H9 (cell line): ENCODE results near the gene CFAP57. TPM values are rescaled to one million over a fixed set of nuclear protein-coding genes. Genes with fewer than 3 reads are reported as not detected.

Experiments used
- DNase-seq: peaks from one replicate; pipeline ENCODE4 v3.0.0-alpha.2; 2017
- H2AFZ ChIP-seq: one replicate; pipeline ENCODE4 v1.6.1; 2013; ENCODE audit warnings: mild to moderate bottlenecking, low read length, control low read depth, moderate library complexity
- H2AK5ac ChIP-seq: 2 replicates; pipeline ENCODE4 v1.6.1; 2013; ENCODE audit warnings: low read length, control low read depth, mixed read lengths; ENCODE audit not compliant: insufficient read length
- H2BK120ac ChIP-seq: one replicate; pipeline ENCODE4 v1.6.1; 2013; ENCODE audit warnings: low read depth, mild to moderate bottlenecking, low read length, control low read depth, inconsistent platforms; ENCODE audit not compliant: poor library complexity, severe bottlenecking
- H2BK12ac ChIP-seq: 2 replicates; pipeline ENCODE4 v1.6.1; 2013; ENCODE audit warnings: low read length, control low read depth, mixed read lengths, low read depth; ENCODE audit not compliant: insufficient read length
- H2BK15ac ChIP-seq: 2 replicates; pipeline ENCODE4 v1.6.1; 2013; ENCODE audit warnings: low read depth, low read length, control low read depth
- H2BK20ac ChIP-seq: one replicate; pipeline ENCODE4 v1.6.1; 2013; ENCODE audit warnings: low read depth, mild to moderate bottlenecking, low read length, control low read depth, inconsistent platforms; ENCODE audit not compliant: poor library complexity, severe bottlenecking
- H2BK5ac ChIP-seq: 2 replicates; pipeline ENCODE4 v1.6.1; 2013; ENCODE audit warnings: low read length, control low read depth, mixed read lengths; ENCODE audit not compliant: insufficient read length
- H3K14ac ChIP-seq: 2 replicates; pipeline ENCODE4 v1.6.1; 2013; ENCODE audit warnings: low read length, control low read depth; ENCODE audit not compliant: insufficient read depth
- H3K18ac ChIP-seq: 2 replicates; pipeline ENCODE4 v1.6.1; 2013; ENCODE audit warnings: low read depth, mild to moderate bottlenecking, mixed read lengths, low read length, control low read depth; ENCODE audit not compliant: insufficient read length
- H3K23ac ChIP-seq: 2 replicates; pipeline ENCODE4 v1.6.1; 2013; ENCODE audit warnings: low read length, control low read depth, mixed read lengths, low read depth; ENCODE audit not compliant: insufficient read length
- H3K23me2 ChIP-seq: 2 replicates; pipeline ENCODE4 v1.6.1; 2013; ENCODE audit warnings: low read depth, mild to moderate bottlenecking, mixed read lengths, low read length, control low read depth; ENCODE audit not compliant: insufficient read length, poor library complexity, severe bottlenecking
- H3K27ac ChIP-seq: 2 replicates; pipeline ENCODE4 v1.5.1; 2013; ENCODE audit warnings: low read length, control low read depth, mixed read lengths, low read depth; ENCODE audit not compliant: insufficient read length
- H3K27me3 ChIP-seq: 2 replicates; pipeline ENCODE4 v1.6.1; 2013; ENCODE audit warnings: low read length, control low read depth, inconsistent platforms; ENCODE audit not compliant: insufficient read depth
- H3K4ac ChIP-seq: 2 replicates; pipeline ENCODE4 v1.6.1; 2013; ENCODE audit warnings: low read depth, mild to moderate bottlenecking, control low read depth, inconsistent platforms, low read length, moderate library complexity
- H3K4me1 ChIP-seq: 2 replicates; pipeline ENCODE4 v1.6.1; 2013; ENCODE audit warnings: low read length, control low read depth, inconsistent platforms; ENCODE audit not compliant: insufficient read depth
- H3K4me2 ChIP-seq: 2 replicates; pipeline ENCODE4 v1.6.1; 2013; ENCODE audit warnings: low read length, control low read depth, mixed read lengths; ENCODE audit not compliant: insufficient read length, insufficient read depth
- H3K56ac ChIP-seq: 2 replicates; pipeline ENCODE4 v1.6.1; 2013; ENCODE audit warnings: low read depth, mild to moderate bottlenecking, mixed read lengths, low read length, control low read depth; ENCODE audit not compliant: insufficient read length
- H3K79me1 ChIP-seq: 2 replicates; pipeline ENCODE4 v1.6.1; 2013; ENCODE audit warnings: low read depth, mild to moderate bottlenecking, moderate library complexity, low read length, control low read depth, inconsistent platforms; ENCODE audit not compliant: insufficient read depth, poor library complexity, severe bottlenecking
- H3K79me2 ChIP-seq: 2 replicates; pipeline ENCODE4 v1.6.1; 2013; ENCODE audit warnings: low read length, control low read depth, inconsistent platforms; ENCODE audit not compliant: insufficient read depth
- H3K9ac ChIP-seq: 2 replicates; pipeline ENCODE4 v1.6.1; 2013; ENCODE audit warnings: low read length, control low read depth, mixed read lengths; ENCODE audit not compliant: insufficient read length; ENCODE audit errors: extremely low read depth
- H3K9me3 ChIP-seq: one replicate; pipeline ENCODE4 v1.6.1; 2013; ENCODE audit warnings: low read depth, low read length, inconsistent platforms; ENCODE audit not compliant: control insufficient read depth
- H3T11ph ChIP-seq: one replicate; pipeline ENCODE4 v1.6.1; 2013; ENCODE audit warnings: mild to moderate bottlenecking, low read length, control low read depth, inconsistent platforms
- H4K20me1 ChIP-seq: one replicate; pipeline ENCODE4 v1.6.1; 2013; ENCODE audit not compliant: control insufficient read depth, insufficient read length, insufficient read depth
- H4K5ac ChIP-seq: 2 replicates; pipeline ENCODE4 v1.6.1; 2013; ENCODE audit warnings: low read depth, mild to moderate bottlenecking, mixed read lengths, low read length, control low read depth; ENCODE audit not compliant: insufficient read length
- H4K8ac ChIP-seq: replicated peaks from 2 replicates; pipeline ENCODE4 v1.6.1; 2013; ENCODE audit warnings: low read length, control low read depth, mixed read lengths, low read depth; ENCODE audit not compliant: insufficient read length
- H4K91ac ChIP-seq: 2 replicates; pipeline ENCODE4 v1.6.1; 2013; ENCODE audit warnings: low read depth, mild to moderate bottlenecking, moderate library complexity, mixed read lengths, low read length, control low read depth; ENCODE audit not compliant: insufficient read length
- H3K27ac Mint-ChIP-seq, 3 experiments: 2 replicates in 2 of 3; 3 replicates in 1 of 3; pipeline ENCODE4 v1.8.0; 2020 to 2021; ENCODE audit warnings: mixed read lengths in 3 of 3, mild to moderate bottlenecking in 1 of 3, moderate library complexity in 1 of 3
- H3K27me3 Mint-ChIP-seq: 2 replicates; pipeline ENCODE4 v1.8.0; 2021; ENCODE audit warnings: low read depth, mild to moderate bottlenecking, moderate library complexity, mixed read lengths
- H3K36me3 Mint-ChIP-seq, 3 experiments: 2 replicates in 2 of 3; 3 replicates in 1 of 3; pipeline ENCODE4 v1.8.0; 2020 to 2021; ENCODE audit warnings: low read depth in 3 of 3, mixed read lengths in 3 of 3; ENCODE audit not compliant: insufficient read depth in 1 of 3
- H3K4me1 Mint-ChIP-seq, 2 experiments: 2 replicates each; pipeline ENCODE4 v1.8.0; 2020; ENCODE audit warnings: mixed read lengths in 2 of 2
- H3K4me3 Mint-ChIP-seq, 2 experiments: 2 replicates in 1 of 2; 3 replicates in 1 of 2; pipeline ENCODE4 v1.8.0; 2020 to 2021; ENCODE audit warnings: mild to moderate bottlenecking in 2 of 2, mixed read lengths in 2 of 2, moderate library complexity in 1 of 2
- H3K9me3 Mint-ChIP-seq, 2 experiments: 2 replicates in 1 of 2; 3 replicates in 1 of 2; pipeline ENCODE4 v1.8.0; 2020; ENCODE audit warnings: mild to moderate bottlenecking in 2 of 2, mixed read lengths in 2 of 2, moderate library complexity in 1 of 2
- CTCF ChIP-seq: fragments of 200-600 bp; sonication (generic); conservative IDR thresholded peaks from 3 replicates; pipeline ENCODE4 v1.8.0; 2021; ENCODE audit warnings: antibody characterized with exemption, mild to moderate bottlenecking
- WGBS: extraction: QIAGEN DNeasy Blood & Tissue Kit; methylation state at CpG from one replicate; pipeline ENCODE4 v1.1.7; 2013; ENCODE audit warnings: missing lambda C conversion rate, low lambda C conversion rate, mixed read lengths; ENCODE audit not compliant: insufficient read length; ENCODE audit errors: extremely low coverage; 5-methylcytosine and 5-hydroxymethylcytosine counted together
- total RNA-seq: library from RNA; stranded (reverse); gene quantifications from 2 replicates; pipeline ENCODE4 v1.2.1, GENCODE V29; 2021

Gene CFAP57
- total RNA-seq, 1 experiment from 2014 or later, result 0.33 TPM

DNA sequence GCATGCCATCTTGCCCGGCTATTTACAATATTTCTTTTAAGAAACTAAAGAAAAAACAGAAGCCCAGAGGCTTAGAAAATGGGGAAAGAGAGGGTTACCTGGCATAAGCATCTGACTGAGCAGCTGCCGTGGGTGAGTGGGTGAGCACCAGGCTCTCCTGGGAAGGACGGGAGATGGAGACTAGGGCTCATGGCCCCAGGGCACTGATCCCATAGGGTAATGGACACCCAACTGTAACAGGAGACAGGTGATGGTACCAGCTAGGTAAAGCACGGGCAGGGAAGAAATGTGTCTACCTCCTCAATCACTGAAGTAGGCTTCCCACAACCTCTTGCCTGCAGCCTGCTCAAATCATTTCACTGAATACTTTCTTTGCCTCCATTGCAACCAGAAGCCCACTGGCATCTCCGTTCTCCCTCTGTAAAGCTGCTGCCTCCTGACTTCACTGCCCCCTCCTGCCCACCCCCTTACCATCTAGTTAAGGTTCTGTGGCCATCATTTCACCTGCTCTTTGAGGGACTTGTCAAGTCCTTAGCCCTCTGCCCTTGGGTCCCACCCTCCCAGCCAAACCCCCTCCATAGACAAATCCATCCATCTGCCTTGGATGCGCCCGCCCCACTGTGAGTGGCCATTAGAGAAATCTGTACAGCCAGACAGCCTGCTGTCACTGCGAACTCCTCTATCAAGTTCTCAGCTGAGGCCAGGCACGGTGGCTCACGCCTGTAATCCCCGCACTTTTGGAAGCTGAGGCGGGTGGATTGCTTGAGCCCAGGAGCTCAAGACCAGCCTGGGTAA lies 103.9 kb downstream of the CFAP57 start:
- Histone ChIP-seq H3K4me2 (no peak overlapping the region), H2AFZ (no peak overlapping the region), H2BK120ac (no peak overlapping the region), H3K79me2 (no peaks in the 10 kb centered on the region), H3K9ac (no peak overlapping the region), H3K23ac (no peak overlapping the region), H3K23me2 (peaks cover 5% of the 10 kb centered on the region), H4K20me1 (peaks cover 3% of the 10 kb centered on the region), H3K79me1 (no peaks in the 10 kb centered on the region), H3K14ac (no peak overlapping the region), H3T11ph (no peak overlapping the region), H3K18ac (no peak overlapping the region), H4K5ac (no peak overlapping the region), H3K27ac (no peak overlapping the region), H3K56ac (no peak overlapping the region), H3K27me3 (no peaks in the 10 kb centered on the region), H4K8ac (no peak overlapping the region), H3K4ac (no peak overlapping the region), H2BK20ac (no peak overlapping the region), H3K4me1 (peaks cover 5% of the 10 kb centered on the region; the same call in 1 of the 2 replicates), H4K91ac (no peak overlapping the region), H2BK12ac (no peak overlapping the region), H2AK5ac (no peak overlapping the region), H3K9me3 (no peaks in the 10 kb centered on the region), H2BK5ac (no peak overlapping the region), H2BK15ac (no peak overlapping the region)
- H3K36me3 Mint-ChIP-seq, result peaks cover 4 to 33% (median 14%) of the 10 kb centered on the region in 3 experiments; a peak in 6 of 7 replicates
- H3K9me3 Mint-ChIP-seq, result no peaks in the 10 kb centered on the region
- H3K4me1 Mint-ChIP-seq, result peaks cover 9 to 12% of the 10 kb centered on the region in 2 experiments
- peak overlapping the region in 1 of 3 experiments; percentile 45; a peak in 1 of 7 replicates for H3K27ac Mint-ChIP-seq
- H3K4me3 Mint-ChIP-seq, result no peak overlapping the region
- no CpG with 5 or more reads among the region's 12 CpGs for WGBS
- TF ChIP-seq CTCF, result no peak
- peak; percentile 21 for DNase-seq
- peaks cover 3% of the 10 kb centered on the region for H3K27me3 Mint-ChIP-seq
